ENCODE results near the gene ZBTB48. TPM values are rescaled to one million over a fixed set of nuclear protein-coding genes. Genes with fewer than 3 reads are reported as not detected.

The ZBTB48 gene
- total and polyA plus RNA-seq, 11 donors: 6.4 to 23.1 (median 12.1) TPM

GRCh38 chr1:6614019-6614928, 34.5 kb downstream of the ZBTB48 start:
- Histone ChIP-seq H3K4me1 (peaks cover 0 to 39% (median 19%) of the 10 kb centered on the region in 12 donors), H3K27ac (peak overlapping the region; percentile 53 to 99 (median 97)), H3K27me3 (no peaks in the 10 kb centered on the region), H3K9me3 (no peaks in the 10 kb centered on the region), H3K36me3 (peaks cover 0 to 26% (median 3%) of the 10 kb centered on the region in 9 donors), H3K4me3 (peak overlapping the region; percentile 68 to 100 (median 96))
- WGBS, 4 donors: 1 to 2% (median 1%) methylated on average over 19 to 116 of the region's 117 CpGs
- ATAC-seq: peak in 2 of 4 donors; percentile 1 to 12
- no peak for TF ChIP-seq CTCF (IDR thresholded peaks at IDR 0.05)
- TF ChIP-seq POLR2A (IDR thresholded peaks at IDR 0.05): no peak
- DNase-seq: peak; percentile 67 to 79 (median 73)
- intact Hi-C loops (cut with DNase I): loop anchor here in 1 of 10 donors (5.0 kb wide), 1 partner anchor 173 kb away; the partner anchor contains the start of gene CAMTA1

- Histone ChIP-seq H3K27ac (peak overlapping the region; percentile 30 to 99 (median 97)), H3K27me3 (no peaks in the 10 kb centered on the region), H3K9me3 (no peaks in the 10 kb centered on the region), H3K4me3 (peak overlapping the region; percentile 68 to 100 (median 96)), H3K4me1 (peaks cover 0 to 33% (median 19%) of the 10 kb centered on the region in 12 donors), H3K36me3 (peaks cover 0 to 35% (median 12%) of the 10 kb centered on the region in 9 donors)
- intact Hi-C loops (cut with DNase I): loop anchor here in 1 of 10 donors (5.0 kb wide), 1 partner anchor 172 kb away; the partner anchor contains the start of gene CAMTA1
- TF ChIP-seq CTCF (IDR thresholded peaks at IDR 0.05) (no peak), POLR2A (IDR thresholded peaks at IDR 0.05) (no peak)
- no peak for ATAC-seq
- DNase-seq: no peak
- 2 to 3% (median 2%) methylated on average over 46 to 82 of the region's 82 CpGs for WGBS, 4 donors
Observed at GRCh38 chr1:6614929-6615785, 35.4 kb downstream of the ZBTB48 start.

GRCh38 chr1:6619045-6619444, 39.3 kb downstream of the ZBTB48 start:
- peaks cover 0 to 15% (median 8%) of the 10 kb centered on the region in 12 donors for H3K4me1 ChIP-seq
- TF ChIP-seq CTCF (IDR thresholded peaks at IDR 0.05) (no peak), POLR2A (IDR thresholded peaks at IDR 0.05) (no peak)
- 93 to 97% (median 96%) methylated on average over 4 of the region's 4 CpGs for WGBS, 4 donors
- no peaks in the 10 kb centered on the region for H3K9me3 ChIP-seq
- DNase-seq (no peak), ATAC-seq (no peak)
- intact Hi-C loops (cut with DNase I): no loop called here
- peaks cover 3 to 70% (median 42%) of the 10 kb centered on the region in 9 donors for H3K36me3 ChIP-seq
- H3K27me3 ChIP-seq: no peaks in the 10 kb centered on the region
- H3K27ac ChIP-seq: no peak overlapping the region
- H3K4me3 ChIP-seq: no peak overlapping the region

All from heart left ventricle (tissue), 16 donors.